GM18507 (cell line): Measurements from ENCODE around the gene E2F6.

Experiments used
- DNase-seq: peaks from one replicate; pipeline ENCODE4 v3.0.0; 2011; ENCODE audit warnings: low read depth; ENCODE audit not compliant: insufficient read length; ENCODE audit errors: extremely low spot score
- FAIRE-seq: peaks from 2 replicates; lab custom pipeline; 2011; peaks lifted over from hg19 to GRCh38; lab: Jason Lieb, UNC

Gene E2F6

DNA sequence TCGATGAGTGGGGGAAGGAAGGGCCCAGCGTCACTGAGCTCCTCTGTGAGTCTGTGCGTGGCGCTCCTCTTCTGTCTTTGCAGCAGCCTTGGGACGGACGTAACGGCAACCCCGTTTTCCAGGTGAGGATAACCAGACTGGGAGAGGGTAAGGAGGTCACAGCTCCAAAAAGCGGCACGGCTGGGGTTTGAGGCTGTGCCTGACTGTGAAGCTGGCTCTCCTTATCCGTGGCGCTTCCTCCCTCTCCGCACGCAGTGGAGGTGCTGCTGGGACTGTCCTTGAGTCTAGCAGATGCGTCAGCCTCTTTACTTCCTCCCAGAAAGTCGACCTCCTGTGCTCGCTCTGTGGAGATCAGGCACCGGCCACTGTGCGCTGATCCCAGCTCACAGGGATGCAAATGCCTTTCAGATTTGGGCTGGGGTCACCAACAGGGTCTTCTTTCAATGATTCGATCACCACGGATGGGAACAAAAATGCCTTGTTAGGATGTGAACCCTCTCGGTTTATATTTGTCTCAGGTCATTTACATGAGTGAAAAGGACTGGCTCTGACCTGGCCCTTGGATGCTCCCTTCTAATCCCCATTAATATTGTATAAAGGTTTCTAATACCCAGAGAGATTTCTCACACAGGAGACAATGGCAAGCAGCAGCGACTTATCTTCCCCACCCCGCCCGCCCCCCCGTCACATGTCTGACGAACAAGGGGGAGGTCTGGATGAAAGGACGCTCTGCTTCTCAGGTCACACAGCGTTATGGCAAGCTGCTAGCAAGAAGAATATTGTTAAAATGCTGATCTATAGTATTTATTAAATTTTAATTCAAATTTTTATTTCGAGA lies 30.1 kb upstream of the E2F6 start:
- no peak for DNase-seq
- FAIRE-seq: no peak

GRCh38 chr2:11494310-11494709 lies 28.3 kb upstream of the E2F6 start:
- FAIRE-seq (no peak), DNase-seq (no peak)

GRCh38 chr2:11493282-11493681 lies 27.3 kb upstream of the E2F6 start:
- no peak for FAIRE-seq
- DNase-seq: no peak

DNA sequence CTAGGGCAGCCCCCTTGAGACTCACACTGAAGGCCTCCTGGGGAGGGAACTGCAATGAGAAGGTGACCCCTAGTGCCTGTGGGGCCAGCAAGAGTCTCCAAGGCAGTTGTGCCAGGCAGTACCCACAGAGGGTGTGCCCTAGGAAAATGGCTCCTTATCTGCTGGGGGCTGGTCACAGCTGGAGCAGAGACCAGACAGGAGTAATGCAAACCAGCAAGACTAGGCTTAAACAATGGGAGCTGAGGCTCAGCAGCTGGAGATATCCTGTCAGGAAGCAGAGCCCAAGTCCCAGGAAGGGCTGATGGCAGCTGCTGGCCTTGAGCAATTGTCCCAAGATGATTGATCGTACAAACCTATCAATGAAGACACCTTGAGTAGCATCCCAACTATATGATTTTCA lies 26.8 kb upstream of the E2F6 start:
- DNase-seq (no peak), FAIRE-seq (no peak)

DNA sequence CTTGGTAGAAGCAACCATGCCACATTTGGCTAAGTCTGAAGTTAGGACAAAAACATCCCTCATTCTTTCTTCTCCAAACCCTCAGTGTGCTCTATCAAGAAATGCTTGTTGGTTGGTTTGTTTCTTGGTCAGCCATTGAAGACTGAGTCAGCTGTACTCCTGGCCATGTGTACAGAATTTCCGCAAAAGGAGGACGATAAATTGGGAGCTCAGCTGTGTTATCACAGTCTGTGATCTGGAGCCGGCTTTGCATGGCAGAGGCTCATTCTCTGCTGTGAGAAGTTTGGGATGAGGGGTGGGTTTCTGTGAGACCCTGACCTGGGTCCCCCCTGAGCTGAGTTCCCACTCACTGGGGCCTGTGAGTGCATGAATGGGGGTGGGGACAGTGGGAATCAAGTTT lies 26.3 kb upstream of the E2F6 start:
- FAIRE-seq (no peak), DNase-seq (no peak)

DNA sequence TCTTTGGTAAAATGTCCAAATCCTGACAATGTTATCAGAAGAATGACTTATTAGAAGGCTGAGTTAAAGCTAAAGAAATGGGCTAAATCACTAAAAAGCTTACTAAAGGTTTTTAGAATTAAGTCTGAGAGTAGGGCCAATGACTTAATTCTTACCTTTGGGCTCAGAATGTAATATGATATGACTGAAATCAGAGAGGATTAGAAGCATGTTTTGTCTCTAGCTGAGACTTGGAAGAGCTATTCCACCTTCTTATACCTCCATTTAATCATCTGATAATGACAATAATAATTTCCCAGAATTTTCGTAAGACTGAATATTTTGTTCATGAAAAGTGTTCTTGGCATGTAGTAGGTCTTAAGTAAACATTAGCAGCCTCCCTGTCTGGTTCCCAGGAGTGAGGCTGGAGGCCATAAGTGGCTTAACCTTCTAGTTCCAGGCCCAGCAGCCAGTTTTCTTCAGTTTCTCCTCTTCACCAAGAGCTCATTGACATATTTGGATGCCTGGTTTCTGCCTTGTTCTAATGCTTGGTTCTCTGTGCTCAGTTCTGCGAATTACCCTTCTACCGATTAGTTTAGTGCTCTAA lies 25.5 kb upstream of the E2F6 start:
- no peak for FAIRE-seq

DNA sequence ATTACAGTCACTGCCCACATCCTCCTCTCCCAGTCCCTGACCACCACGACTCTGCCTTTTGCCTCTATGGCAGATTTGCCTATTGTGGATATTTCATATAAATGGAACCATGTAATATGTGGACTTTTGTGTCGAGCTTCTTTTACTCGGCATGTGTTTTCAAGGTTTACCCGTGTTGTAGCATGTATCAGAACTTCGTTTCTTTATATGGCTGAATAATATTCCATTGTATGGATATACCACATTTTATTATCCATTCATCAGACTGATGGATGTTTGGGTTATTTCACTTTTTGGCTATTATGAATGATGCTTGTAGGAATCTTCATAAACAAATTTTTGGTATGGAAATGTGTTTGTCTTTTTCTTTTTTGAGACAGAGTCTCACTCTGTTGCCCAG lies 24.2 kb upstream of the E2F6 start:
- DNase-seq (no peak), FAIRE-seq (no peak)

More for the DNA sequence above, 25.5 kb upstream of the E2F6 start:
- DNase-seq: no peak

DNA sequence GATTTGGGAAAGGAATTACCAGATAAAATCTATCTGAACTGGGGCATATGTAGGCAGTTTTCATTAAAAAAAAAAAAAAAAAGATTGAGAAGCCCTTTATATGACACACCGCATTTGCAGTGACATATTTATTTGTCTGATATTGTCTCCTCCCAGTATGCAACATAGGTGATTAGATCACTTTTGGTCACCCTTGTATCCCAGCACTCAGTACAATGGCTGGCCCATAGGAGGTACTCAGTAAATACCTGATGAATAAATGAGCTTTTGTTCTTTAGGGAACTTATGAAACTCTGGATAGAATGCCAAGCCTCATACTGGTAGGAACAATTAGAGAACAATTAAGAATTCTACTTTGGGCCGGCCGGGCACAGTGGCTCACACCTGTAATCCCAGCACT lies 22.8 kb upstream of the E2F6 start:
- DNase-seq (no peak), FAIRE-seq (no peak)

GRCh38 chr2:11483806-11484617 lies 18.1 kb upstream of the E2F6 start:
- no peak for FAIRE-seq
- no peak for DNase-seq

GRCh38 chr2:11482473-11483035 lies 16.6 kb upstream of the E2F6 start:
- no peak for DNase-seq
- no peak for FAIRE-seq

GRCh38 chr2:11481789-11482472 lies 16.0 kb upstream of the E2F6 start:
- FAIRE-seq (no peak), DNase-seq (no peak)

DNA sequence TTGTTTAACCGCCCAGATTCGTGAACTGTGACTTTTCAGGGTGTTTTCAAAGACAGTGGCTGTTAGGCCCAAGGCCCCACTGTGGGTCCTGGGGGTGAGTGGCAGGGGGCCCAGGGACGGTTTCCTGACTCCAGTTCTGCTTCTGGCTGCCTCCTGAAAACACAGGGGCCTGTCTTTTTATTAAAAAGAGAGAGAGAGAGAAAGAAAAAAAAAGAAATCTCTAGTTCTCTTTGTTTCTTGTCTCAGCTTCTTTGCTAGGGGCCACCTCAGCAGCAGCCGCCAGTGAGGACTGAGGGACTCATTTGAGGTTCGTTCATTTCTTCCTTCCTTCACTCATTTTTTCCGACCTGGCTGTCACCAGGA lies 15.4 kb upstream of the E2F6 start:
- no peak for DNase-seq
- FAIRE-seq: no peak

- DNase-seq (no peak), FAIRE-seq (no peak)
These were observed 14.9 kb upstream of the E2F6 start for GRCh38 chr2:11480859-11481258.

- DNase-seq (no peak), FAIRE-seq (no peak)
These were observed 14.4 kb upstream of the E2F6 start for GRCh38 chr2:11480406-11480805.

- FAIRE-seq (no peak), DNase-seq (no peak)
These were observed 13.1 kb upstream of the E2F6 start for GRCh38 chr2:11478899-11479605.

DNA sequence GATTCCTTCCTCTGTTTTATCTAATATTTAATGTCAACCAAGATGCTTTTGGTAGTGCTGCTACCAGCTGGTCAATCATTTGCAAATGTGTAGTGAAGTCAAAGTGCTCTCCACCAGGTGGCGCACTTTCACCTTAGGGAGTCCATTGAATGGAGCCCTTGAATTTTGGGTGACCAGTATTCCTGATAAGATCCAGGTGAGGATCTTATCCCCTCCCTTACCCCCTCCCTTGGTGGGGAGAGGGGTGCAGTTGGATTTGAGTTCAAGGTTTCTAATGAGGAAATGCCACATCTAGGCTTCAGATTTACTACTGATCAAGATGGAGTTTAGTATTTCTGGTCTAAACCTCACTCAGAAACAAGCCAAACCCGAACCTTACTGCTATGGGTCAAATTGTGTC lies 12.0 kb upstream of the E2F6 start:
- peak; percentile 54 for DNase-seq
- FAIRE-seq: peak; percentile 85

- DNase-seq (no peak), FAIRE-seq (no peak)
These were observed 7.9 kb upstream of the E2F6 start for GRCh38 chr2:11473659-11474433.

DNA sequence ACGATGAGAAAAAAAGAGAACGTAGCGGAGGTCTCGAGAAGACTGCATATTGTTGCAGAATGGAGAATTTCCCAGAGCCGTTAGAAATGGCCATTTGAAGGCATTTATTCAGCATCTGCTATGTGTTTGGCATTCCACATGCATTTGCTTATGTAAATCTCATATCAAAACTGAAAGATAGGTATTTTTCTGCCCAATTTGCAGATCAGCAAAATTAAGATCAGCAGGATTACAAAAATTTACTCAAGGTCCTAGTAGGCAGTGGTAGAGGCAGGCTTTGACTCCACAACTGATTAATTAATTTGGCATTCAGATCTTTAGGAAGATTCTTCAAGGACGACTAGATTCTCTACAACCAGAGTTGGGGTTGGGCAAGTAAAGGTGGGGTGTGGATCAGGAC lies 1.8 kb upstream of the E2F6 start:
- no peak for FAIRE-seq
- DNase-seq: no peak
